Smooth muscle cell (in vitro differentiated cells): ENCODE results near the gene CERS4. TPM values are rescaled to one million over a fixed set of nuclear protein-coding genes. Genes with fewer than 3 reads are reported as not detected.
A peak's percentile ranks its signal among the peaks of the same experiment; 100 is the strongest.

ENCODE experiments used
- DNase-seq: peaks from one replicate; lab custom pipeline; 2025; ENCODE audit not compliant: unreplicated experiment; lab: John Stamatoyannopoulos, UW
- H2AFZ ChIP-seq: fragments of 200-600 bp; sonication (generic); 2 replicates; pipeline ENCODE4 v1.6.0; 2016; ENCODE audit warnings: antibody characterized with exemption, low read depth, mild to moderate bottlenecking
- H3F3A ChIP-seq: fragments of 200-600 bp; sonication (generic); 2 replicates; pipeline ENCODE4 v1.6.0; 2017; ENCODE audit warnings: antibody characterized with exemption, low read depth
- H3K27ac ChIP-seq: fragments of 200-600 bp; sonication (generic); 2 replicates; pipeline ENCODE4 v1.5.1; 2016; ENCODE audit warnings: low read depth, mild to moderate bottlenecking
- H3K27me3 ChIP-seq: fragments of 200-600 bp; sonication (generic); 2 replicates; pipeline ENCODE4 v1.6.1; 2016; ENCODE audit warnings: low read depth, mild to moderate bottlenecking
- H3K36me3 ChIP-seq: fragments of 200-600 bp; sonication (generic); 2 replicates; pipeline ENCODE4 v1.5.1; 2016; ENCODE audit warnings: low read depth
- H3K4me1 ChIP-seq: fragments of 200-600 bp; sonication (generic); 2 replicates; pipeline ENCODE4 v1.5.1; 2016; ENCODE audit warnings: low read depth
- H3K4me2 ChIP-seq: fragments of 200-600 bp; sonication (generic); 2 replicates; pipeline ENCODE4 v1.6.0; 2016; ENCODE audit warnings: mild to moderate bottlenecking
- H3K4me3 ChIP-seq: fragments of 200-600 bp; sonication (generic); 2 replicates; pipeline ENCODE4 v1.5.1; 2016; ENCODE audit warnings: mild to moderate bottlenecking
- H3K79me2 ChIP-seq: fragments of 200-600 bp; sonication (generic); 2 replicates; pipeline ENCODE4 v1.6.0; 2016; ENCODE audit warnings: low read depth, mild to moderate bottlenecking
- H3K9ac ChIP-seq: fragments of 200-600 bp; sonication (generic); 2 replicates; pipeline ENCODE4 v1.6.0; 2016; ENCODE audit warnings: low read depth
- H3K9me3 ChIP-seq: fragments of 200-600 bp; sonication (generic); replicated peaks from 2 replicates; pipeline ENCODE4 v1.5.1; 2016; ENCODE audit warnings: low read depth
- H4K20me1 ChIP-seq: fragments of 200-600 bp; sonication (generic); 2 replicates; pipeline ENCODE4 v1.6.0; 2016; ENCODE audit warnings: low read depth
- WGBS: methylation state at CpG from one replicate; pipeline ENCODE4 v1.1.7; 2016; ENCODE audit warnings: low lambda C conversion rate; 5-methylcytosine and 5-hydroxymethylcytosine counted together
- polyA plus RNA-seq: library from polyadenylated mRNA; unstranded; fragments of >200 nt; fragmentation: Nextera tagmentation; extraction: Ambion mirVana; gene quantifications from 2 replicates; pipeline ENCODE4 v1.2.1, GENCODE V29; 2016
- total RNA-seq: library from RNA; depleted of rRNA; stranded (reverse); fragments of >200 nt; gene quantifications from 2 replicates; pipeline ENCODE4 v1.2.3, GENCODE V29; 2014
- TF ChIP-seq, protein P1 (sequence below): fragments of 200-600 bp; sonication (generic); IDR thresholded peaks from 2 replicates; pipeline ENCODE4 v1.5.1; 2017; ENCODE audit warnings: borderline replicate concordance, mild to moderate bottlenecking, antibody characterized with exemption; ENCODE audit not compliant: insufficient read depth, poor library complexity, severe bottlenecking

CERS4 gene
- total and polyA plus RNA-seq, 2 experiments from 2014 or later: 19.9 to 20.9 TPM

GRCh38 chr19:8252922-8253589 is 43.9 kb downstream of the CERS4 start:
- Histone ChIP-seq H3K9ac (no peak overlapping the region), H3K9me3 (no peaks in the 10 kb centered on the region), H3K79me2 (no peaks in the 10 kb centered on the region), H3K4me3 (no peak overlapping the region), H4K20me1 (peaks cover 9% of the 10 kb centered on the region), H2AFZ (no peak overlapping the region), H3K4me2 (no peak overlapping the region), H3K4me1 (no peaks in the 10 kb centered on the region), H3K36me3 (no peaks in the 10 kb centered on the region), H3F3A (no peaks in the 10 kb centered on the region), H3K27me3 (no peaks in the 10 kb centered on the region), H3K27ac (no peak overlapping the region)
- peak; percentile 38 for DNase-seq
- 32% methylated on average over 13 of the region's 13 CpGs for WGBS
- TF ChIP-seq, protein P1, sequence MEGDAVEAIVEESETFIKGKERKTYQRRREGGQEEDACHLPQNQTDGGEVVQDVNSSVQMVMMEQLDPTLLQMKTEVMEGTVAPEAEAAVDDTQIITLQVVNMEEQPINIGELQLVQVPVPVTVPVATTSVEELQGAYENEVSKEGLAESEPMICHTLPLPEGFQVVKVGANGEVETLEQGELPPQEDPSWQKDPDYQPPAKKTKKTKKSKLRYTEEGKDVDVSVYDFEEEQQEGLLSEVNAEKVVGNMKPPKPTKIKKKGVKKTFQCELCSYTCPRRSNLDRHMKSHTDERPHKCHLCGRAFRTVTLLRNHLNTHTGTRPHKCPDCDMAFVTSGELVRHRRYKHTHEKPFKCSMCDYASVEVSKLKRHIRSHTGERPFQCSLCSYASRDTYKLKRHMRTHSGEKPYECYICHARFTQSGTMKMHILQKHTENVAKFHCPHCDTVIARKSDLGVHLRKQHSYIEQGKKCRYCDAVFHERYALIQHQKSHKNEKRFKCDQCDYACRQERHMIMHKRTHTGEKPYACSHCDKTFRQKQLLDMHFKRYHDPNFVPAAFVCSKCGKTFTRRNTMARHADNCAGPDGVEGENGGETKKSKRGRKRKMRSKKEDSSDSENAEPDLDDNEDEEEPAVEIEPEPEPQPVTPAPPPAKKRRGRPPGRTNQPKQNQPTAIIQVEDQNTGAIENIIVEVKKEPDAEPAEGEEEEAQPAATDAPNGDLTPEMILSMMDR: peak; percentile 93

DNA sequence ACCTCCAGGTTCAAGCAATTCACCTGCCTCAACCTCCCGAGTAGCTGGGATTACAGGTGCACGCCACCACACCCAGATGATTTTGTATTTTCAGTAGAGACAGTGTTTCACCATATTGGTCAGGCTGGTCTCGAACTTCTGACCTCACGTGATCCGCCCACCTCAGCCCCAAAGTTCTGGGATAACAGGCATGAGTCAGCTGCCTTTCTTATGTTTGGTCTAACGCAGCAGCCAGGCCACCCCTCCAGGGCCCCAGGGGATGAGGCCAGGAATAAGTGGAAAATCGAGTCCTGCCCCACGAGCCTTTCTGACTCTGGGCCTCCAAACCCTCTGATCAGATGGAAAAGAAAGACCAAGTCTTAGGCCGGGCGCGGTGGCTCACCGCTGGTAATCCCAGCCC is 44.5 kb downstream of the CERS4 start:
- TF ChIP-seq, protein P1: no peak
- Histone ChIP-seq H3K27me3 (no peaks in the 10 kb centered on the region), H3K79me2 (no peaks in the 10 kb centered on the region), H3K4me3 (no peak overlapping the region), H3K9ac (no peak overlapping the region), H3K27ac (no peak overlapping the region), H3K9me3 (no peaks in the 10 kb centered on the region), H3F3A (no peaks in the 10 kb centered on the region), H3K36me3 (no peaks in the 10 kb centered on the region), H2AFZ (no peak overlapping the region), H4K20me1 (peaks cover 9% of the 10 kb centered on the region), H3K4me1 (no peaks in the 10 kb centered on the region), H3K4me2 (no peak overlapping the region)
- WGBS: 71% methylated on average over 12 of the region's 12 CpGs
- DNase-seq: no peak

DNA sequence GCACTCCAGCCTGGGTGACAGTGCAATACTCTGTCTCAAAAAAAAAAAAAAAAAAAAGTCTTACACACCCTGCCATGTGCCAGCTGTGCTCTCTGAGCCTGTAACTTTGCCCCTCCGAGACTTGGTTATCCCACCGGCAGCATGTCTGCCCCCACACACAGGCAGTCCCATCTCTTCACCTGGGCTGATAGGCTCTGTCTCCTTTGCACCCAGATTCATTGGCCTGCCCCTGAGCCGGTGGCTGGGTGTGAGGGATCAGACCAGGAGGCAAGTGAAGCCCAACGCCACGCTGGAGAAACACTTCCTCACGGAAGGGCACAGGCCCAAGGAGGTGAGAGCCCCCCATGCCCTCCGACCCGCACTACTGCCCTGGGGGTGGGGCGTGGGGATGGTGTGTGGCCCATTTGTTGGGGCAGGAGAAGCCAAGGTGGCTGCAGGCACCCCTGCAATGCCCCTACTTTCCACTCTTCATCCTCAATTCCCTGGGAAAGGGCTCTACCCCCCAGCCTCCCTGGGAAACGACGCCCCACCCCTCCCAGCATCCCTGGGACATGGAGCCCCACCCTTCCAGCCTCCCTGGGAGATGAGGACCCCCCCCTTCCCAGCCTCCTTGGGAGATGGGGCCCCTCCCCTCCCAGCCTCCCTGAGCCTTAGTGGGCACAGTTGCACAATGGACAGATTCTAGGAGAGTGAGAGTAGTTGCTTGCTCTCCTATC is 45.3 kb downstream of the CERS4 start:
- Histone ChIP-seq H3K4me2 (no peak overlapping the region), H3K79me2 (no peaks in the 10 kb centered on the region), H3K4me1 (no peaks in the 10 kb centered on the region), H3K36me3 (no peaks in the 10 kb centered on the region), H3K4me3 (no peak overlapping the region), H3K27ac (no peak overlapping the region), H3K9me3 (no peaks in the 10 kb centered on the region), H3K9ac (no peak overlapping the region), H3F3A (no peaks in the 10 kb centered on the region), H3K27me3 (no peaks in the 10 kb centered on the region), H2AFZ (no peak overlapping the region), H4K20me1 (peaks cover 9% of the 10 kb centered on the region)
- DNase-seq: no peak
- TF ChIP-seq, protein P1: no peak
- WGBS: 95% methylated on average over 11 of the region's 11 CpGs
